Endothelial cell of hepatic sinusoid (primary cell): ENCODE data around the gene MNS1.

ENCODE experiments used
- in situ Hi-C: cut with HindIII; loops from 2 replicates; pipeline ENCODE4 v1.10.0; 2017; ENCODE audit warnings: low sequenced_read_pairs

Gene MNS1

DNA sequence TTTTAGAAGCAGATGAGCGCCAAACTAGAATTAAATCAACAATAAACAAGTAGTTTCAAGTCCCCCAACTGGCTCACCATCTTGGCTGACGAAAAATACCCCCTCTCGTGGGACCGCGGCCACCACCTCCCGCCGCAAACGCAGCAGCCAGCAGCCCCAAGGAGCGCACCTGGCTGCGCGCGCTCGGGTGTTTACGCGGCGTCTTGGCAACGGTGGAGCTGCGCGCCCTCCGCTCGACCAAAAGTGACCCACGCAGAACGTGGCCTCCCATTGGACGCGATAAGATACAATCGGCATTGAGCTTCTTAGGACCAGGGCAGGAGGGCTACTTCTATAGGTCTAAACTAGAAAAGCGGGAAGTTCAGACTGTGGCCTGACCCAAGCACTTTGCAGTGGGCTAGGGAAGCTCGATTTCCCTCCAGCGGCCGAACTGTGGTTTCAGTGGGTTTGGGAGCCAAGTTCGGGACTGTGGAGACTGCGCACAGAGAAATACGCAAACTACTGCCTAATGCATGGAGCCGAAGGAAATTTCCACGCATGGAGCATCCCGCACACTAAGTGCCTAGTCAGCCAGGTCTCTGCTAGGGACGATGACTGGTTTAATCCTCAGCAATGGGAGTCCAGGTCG lies at the start of gene MNS1:
Gene MNS1 (minus strand): TSS at position 245 of the 628 bp plus-strand sequence. CDS start 165 bp downstream, at position 80.
- in situ Hi-C loops = no loop called here

- in situ Hi-C loops = loop anchor here (25.0 kb wide), 2 partner anchors 366 to 791 kb away; no protein-coding TSS in a partner anchor
Observed at GRCh38 chr15:56496635-56497034, 31.7 kb upstream of the MNS1 start.

GRCh38 chr15:56495533-56495932 lies 30.6 kb upstream of the MNS1 start:
- in situ Hi-C loops = loop anchor here (25.0 kb wide), 2 partner anchors 367 to 792 kb away; no protein-coding TSS in a partner anchor

- in situ Hi-C loops = loop anchor here (25.0 kb wide), 2 partner anchors 367 to 792 kb away; no protein-coding TSS in a partner anchor
Observed at GRCh38 chr15:56495053-56495452, 30.1 kb upstream of the MNS1 start.

DNA sequence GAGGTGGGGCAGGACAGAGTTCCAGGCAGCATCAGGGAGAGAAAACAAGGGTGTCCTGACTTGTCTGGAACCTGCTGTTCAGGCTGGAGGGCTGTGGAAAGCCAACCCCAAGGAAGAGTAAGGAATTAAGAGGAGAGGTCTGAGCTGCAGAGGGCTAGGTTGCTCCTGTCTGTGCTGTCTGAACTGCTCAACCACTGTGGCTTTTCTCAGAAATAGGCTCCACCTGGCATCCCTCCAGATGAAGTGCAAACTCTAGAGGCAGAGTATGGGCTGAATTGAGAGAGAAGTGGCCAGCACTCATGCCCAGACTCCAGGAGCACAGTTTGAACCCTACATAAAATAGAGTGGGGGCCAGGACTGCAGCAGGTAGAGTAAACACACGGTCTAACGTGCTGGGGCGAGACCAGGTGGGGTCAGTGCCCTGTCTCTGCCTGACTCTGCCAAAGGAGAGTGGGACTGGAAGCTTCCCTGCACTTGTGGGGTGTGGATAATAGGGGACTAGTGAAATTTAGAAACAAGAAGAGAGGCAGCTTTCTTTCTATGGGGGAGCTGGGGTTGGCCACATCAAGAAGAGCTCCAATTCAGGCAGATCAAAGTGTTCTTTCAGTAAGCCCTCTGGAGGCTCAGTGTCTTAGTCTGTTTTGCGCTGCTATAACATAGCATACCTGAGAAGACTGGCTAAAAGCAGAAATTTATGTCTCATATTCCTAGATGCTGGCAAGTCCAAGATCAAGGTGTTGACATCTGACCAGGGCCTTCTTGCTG lies 28.0 kb upstream of the MNS1 start:
- in situ Hi-C loops = loop anchor here (5.0 to 25.0 kb wide), 3 partner anchors 369 to 794 kb away; no protein-coding TSS in a partner anchor

GRCh38 chr15:56492236-56492635 lies 27.3 kb upstream of the MNS1 start:
- in situ Hi-C loops = loop anchor here (5.0 to 25.0 kb wide), 3 partner anchors 370 to 795 kb away; no protein-coding TSS in a partner anchor

DNA sequence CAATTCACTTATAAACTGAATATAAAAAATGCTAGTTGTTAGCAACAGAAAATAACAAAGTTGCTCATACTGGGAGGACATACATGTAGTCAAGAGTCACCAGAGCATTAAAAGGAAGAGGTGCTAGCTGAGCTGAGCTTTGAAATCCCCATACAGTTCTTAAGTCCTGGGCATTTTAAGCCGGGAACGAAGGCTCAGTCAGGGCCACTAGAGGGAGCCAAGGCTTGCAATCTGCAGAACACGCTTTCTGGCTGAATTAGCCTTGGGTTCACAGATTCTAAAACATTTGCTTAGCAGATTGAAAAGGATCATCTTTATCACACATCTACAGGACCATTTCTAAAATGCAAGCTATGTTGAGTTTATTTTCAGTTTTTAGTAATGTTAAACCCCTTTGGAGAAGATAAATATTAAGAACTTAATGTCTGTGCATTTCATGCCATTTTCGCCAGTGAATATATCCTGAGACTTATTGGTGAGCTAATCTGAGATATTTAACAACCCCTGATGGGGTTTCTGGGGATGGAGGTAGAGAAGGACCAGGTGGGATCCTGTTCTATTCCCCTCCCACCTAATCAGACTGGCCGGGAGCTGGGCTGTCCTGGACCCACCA lies 26.3 kb upstream of the MNS1 start:
- in situ Hi-C loops = loop anchor here (5.0 to 25.0 kb wide), 3 partner anchors 371 to 796 kb away; no protein-coding TSS in a partner anchor

DNA sequence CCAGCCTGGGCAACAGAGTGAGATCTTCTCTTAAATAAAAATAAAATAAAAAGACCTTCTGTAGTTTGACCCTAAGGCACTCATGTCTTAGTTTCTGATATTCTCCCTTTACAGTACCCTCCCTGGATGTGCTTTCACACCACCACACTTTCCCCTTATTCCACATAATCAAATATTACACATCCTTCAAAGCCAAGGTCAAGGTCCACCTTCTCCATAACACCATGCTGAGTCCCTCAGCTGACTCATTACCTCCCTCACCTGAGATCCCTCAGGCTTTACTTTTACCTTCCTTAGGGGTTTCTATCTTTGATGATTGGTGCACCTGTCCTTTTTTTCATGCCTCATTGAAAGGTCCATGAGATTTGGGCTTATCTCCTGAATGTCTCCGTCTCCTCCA lies 25.5 kb upstream of the MNS1 start:
- in situ Hi-C loops = loop anchor here (5.0 to 25.0 kb wide), 3 partner anchors 372 to 797 kb away; no protein-coding TSS in a partner anchor

GRCh38 chr15:56486206-56486605 lies 21.3 kb upstream of the MNS1 start:
- in situ Hi-C loops = loop anchor here (25.0 kb wide), 2 partner anchors 376 to 801 kb away; no protein-coding TSS in a partner anchor

GRCh38 chr15:56485426-56485825 lies 20.5 kb upstream of the MNS1 start:
- in situ Hi-C loops = loop anchor here (25.0 kb wide), 2 partner anchors 377 to 802 kb away; no protein-coding TSS in a partner anchor

- in situ Hi-C loops = loop anchor here (25.0 kb wide), 2 partner anchors 378 to 803 kb away; no protein-coding TSS in a partner anchor
Observed at GRCh38 chr15:56484287-56484686, 19.4 kb upstream of the MNS1 start.

GRCh38 chr15:56475351-56475750 lies 10.4 kb upstream of the MNS1 start:
- in situ Hi-C loops = loop anchor here (25.0 kb wide), 2 partner anchors 387 to 812 kb away; no protein-coding TSS in a partner anchor

GRCh38 chr15:56473017-56473416 lies 8.1 kb upstream of the MNS1 start:
- in situ Hi-C loops = no loop called here

GRCh38 chr15:56472278-56472677 lies 7.3 kb upstream of the MNS1 start:
- in situ Hi-C loops = no loop called here

GRCh38 chr15:56471440-56472069 lies 6.6 kb upstream of the MNS1 start:
- in situ Hi-C loops = no loop called here

DNA sequence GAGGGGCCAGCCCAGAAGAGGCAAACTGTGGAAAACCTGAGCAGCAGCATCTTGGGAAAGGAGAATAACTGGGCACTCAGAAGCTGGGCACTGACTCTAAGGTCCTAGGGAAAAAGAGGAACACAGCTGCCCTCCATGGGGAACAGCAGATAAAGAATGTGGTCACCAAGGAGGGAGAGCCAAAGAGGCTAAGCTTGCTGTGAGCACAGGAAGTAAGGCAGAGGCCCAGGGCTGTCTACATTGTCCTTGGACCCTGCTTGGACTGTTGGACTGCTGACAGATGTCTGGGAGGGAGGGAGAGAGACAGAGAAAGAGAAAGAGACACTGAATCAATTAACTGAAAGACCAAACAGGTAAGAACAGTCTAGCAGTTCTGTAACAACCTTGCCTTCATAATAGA lies 4.5 kb upstream of the MNS1 start:
- in situ Hi-C loops = no loop called here

DNA sequence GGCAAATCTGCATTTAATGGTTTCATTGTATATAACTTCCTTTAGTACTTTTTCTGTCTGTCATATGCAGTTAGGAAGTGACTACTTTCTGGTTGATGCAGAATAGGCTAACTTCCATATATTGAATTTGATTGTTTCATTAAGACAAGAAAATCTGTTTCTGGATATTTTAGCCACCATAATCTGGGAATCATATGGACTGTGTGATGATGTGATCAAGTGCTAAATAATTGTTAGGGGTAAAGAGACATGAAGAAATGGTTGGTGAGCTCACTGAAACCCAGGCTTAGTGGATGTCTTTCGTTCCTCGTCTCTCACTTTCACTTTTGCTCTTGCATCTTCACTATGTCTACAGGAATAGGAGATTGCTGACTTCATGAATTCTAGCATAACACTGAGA lies 3.5 kb upstream of the MNS1 start:
- in situ Hi-C loops = no loop called here

- in situ Hi-C loops = no loop called here
Observed at GRCh38 chr15:56467616-56468015, 2.7 kb upstream of the MNS1 start.

- in situ Hi-C loops = no loop called here
Observed at GRCh38 chr15:56460947-56461346, 4.0 kb downstream of the MNS1 start.

- in situ Hi-C loops = no loop called here
Observed at GRCh38 chr15:56460071-56460470, 4.9 kb downstream of the MNS1 start.

- in situ Hi-C loops = no loop called here
Observed at GRCh38 chr15:56459096-56459495, 5.8 kb downstream of the MNS1 start.
